Gastrocnemius medialis (tissue), 4 donors: Measurements from ENCODE around the gene ZKSCAN8. TPM values are rescaled to one million over a fixed set of nuclear protein-coding genes. Genes with fewer than 3 reads are reported as not detected.

Experiments used
- ATAC-seq, 2 donors: fragments of 150-250 bp; one replicate each; pipeline ENCODE4 v1.9.1; 2016
- DNase-seq, 2 donors: peaks; one replicate each; pipeline ENCODE4 v3.0.0-alpha.2; 2019
- H3K27ac ChIP-seq, 4 donors: fragments of 200-600 bp; sonication (generic); 1 replicate in 1 of 4; 2 replicates in 3 of 4; pipeline ENCODE4 v1.5.1; 2016 to 2018; ENCODE audit warnings: mild to moderate bottlenecking in 2 of 4, moderate library complexity in 1 of 4
- H3K27me3 ChIP-seq, 3 donors: fragments of 200-600 bp; sonication (generic) in 2 of 3; 1 replicate in 1 of 3; 2 replicates in 2 of 3; pipeline versions ENCODE4 v1.5.1 to v1.6.0; 2016 to 2019; ENCODE audit warnings: mild to moderate bottlenecking in 1 of 3, moderate library complexity in 1 of 3
- H3K36me3 ChIP-seq, 2 donors: fragments of 200-600 bp; sonication (generic) in 1 of 2; one replicate each; pipeline ENCODE4 v1.5.1; 2017 to 2018
- H3K4me1 ChIP-seq, 2 donors: fragments of 200-600 bp; sonication (generic) in 1 of 2; one replicate each; pipeline ENCODE4 v1.5.1; 2016 to 2017; ENCODE audit warnings: mild to moderate bottlenecking in 2 of 2
- H3K4me3 ChIP-seq, 4 donors: fragments of 200-600 bp; sonication (generic) in 3 of 4; 1 replicate in 1 of 4; 2 replicates in 3 of 4; pipeline ENCODE4 v1.5.1; 2016 to 2019; ENCODE audit warnings: mild to moderate bottlenecking in 2 of 4
- H3K9me3 ChIP-seq, 3 donors: fragments of 200-600 bp; sonication (generic) in 2 of 3; 1 replicate in 1 of 3; 2 replicates in 2 of 3; pipeline ENCODE4 v1.5.1; 2016 to 2019
- POLR2A ChIP-seq, 2 donors: fragments of 450-650 bp; IDR thresholded peaks; one replicate each; pipeline ENCODE4 v1.6.1; 2017; ENCODE audit warnings: antibody characterized with exemption in 2 of 2, mild to moderate bottlenecking in 2 of 2, moderate library complexity in 2 of 2
- in situ Hi-C, 4 donors: fragments of 200-750 bp; cut with MboI; loops; one replicate each; pipeline versions ENCODE4 v1.15.0 to v1.8.0; 2017; ENCODE audit warnings: low sequenced_read_pairs in 4 of 4
- intact Hi-C: fragments of 100-400 bp; cut with DNase I; formaldehyde crosslinking; loops from one replicate; pipeline ENCODE4 v1.15.1; 2023; ENCODE audit warnings: low total_unique reads
- total RNA-seq, 4 donors: library from RNA; depleted of rRNA; stranded (reverse); fragments of >200 nt; gene quantifications; one replicate each; pipeline versions ENCODE4 v1.1.0 to v1.2.3, GENCODE V29; 2016
- TF ChIP-seq, protein P1 (sequence below), 5 experiments: fragments of 450-650 bp in 3 of 5; fragments of 200-600 bp in 2 of 5; sonication (generic) in 2 of 5; IDR thresholded peaks in 4 of 5; conservative IDR thresholded peaks in 1 of 5; 1 replicate in 4 of 5; 2 replicates in 1 of 5; pipeline ENCODE4 v1.5.1; 2016 to 2019; ENCODE audit warnings: antibody characterized with exemption in 5 of 5, mild to moderate bottlenecking in 3 of 5, moderate library complexity in 3 of 5

The ZKSCAN8 gene
- total RNA-seq, 4 donors from 2014 or later = 6.6 to 10.4 (median 8.9) TPM

DNA sequence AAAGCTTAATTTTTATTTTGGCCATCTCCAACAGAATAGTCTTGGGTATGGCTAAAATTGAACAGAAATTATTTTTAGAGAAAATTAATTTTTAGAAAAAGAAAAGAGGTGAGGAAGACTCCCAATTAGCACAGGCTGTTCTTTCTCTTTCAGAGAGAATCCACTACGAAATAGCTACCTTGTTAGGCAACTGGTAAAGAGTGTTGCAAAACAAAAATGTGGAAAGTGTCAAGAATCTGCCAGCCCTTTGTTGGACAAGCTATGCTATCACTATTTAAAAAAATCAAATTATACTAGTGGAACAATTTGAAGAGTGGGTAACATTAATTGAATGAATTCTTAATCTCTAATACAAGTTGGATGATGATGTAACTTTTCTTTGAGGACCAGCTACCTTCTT is 64.2 kb downstream of the ZKSCAN8 start:
- no peak for TF ChIP-seq POLR2A (IDR thresholded peaks at IDR 0.05)
- TF ChIP-seq, protein P1, sequence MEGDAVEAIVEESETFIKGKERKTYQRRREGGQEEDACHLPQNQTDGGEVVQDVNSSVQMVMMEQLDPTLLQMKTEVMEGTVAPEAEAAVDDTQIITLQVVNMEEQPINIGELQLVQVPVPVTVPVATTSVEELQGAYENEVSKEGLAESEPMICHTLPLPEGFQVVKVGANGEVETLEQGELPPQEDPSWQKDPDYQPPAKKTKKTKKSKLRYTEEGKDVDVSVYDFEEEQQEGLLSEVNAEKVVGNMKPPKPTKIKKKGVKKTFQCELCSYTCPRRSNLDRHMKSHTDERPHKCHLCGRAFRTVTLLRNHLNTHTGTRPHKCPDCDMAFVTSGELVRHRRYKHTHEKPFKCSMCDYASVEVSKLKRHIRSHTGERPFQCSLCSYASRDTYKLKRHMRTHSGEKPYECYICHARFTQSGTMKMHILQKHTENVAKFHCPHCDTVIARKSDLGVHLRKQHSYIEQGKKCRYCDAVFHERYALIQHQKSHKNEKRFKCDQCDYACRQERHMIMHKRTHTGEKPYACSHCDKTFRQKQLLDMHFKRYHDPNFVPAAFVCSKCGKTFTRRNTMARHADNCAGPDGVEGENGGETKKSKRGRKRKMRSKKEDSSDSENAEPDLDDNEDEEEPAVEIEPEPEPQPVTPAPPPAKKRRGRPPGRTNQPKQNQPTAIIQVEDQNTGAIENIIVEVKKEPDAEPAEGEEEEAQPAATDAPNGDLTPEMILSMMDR (IDR thresholded peaks at IDR 0.05 in 4 of 5, conservative IDR thresholded peaks at IDR 0.05 in 1 of 5) = no peak
- in situ Hi-C loops = no loop called here

DNA sequence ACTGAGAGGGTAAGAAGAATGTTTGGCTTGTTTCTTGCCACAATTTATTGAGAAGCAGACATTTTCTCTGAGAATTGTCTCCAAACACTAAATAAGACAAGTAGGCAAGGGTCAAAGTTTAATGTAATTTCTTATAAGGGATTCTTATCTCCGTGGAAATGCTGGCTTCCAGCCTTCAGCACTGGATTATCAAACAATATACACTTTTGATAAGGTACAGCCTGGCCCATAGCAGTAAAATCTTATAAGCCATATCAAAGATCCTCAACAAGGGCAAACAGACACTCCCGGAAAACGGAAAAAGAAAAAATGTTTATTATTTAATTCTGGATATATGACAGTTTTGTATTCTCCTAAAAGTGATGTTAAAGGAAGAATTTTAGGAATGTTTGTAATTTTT is 64.8 kb downstream of the ZKSCAN8 start:
- Histone ChIP-seq H3K27ac (no peak overlapping the region), H3K4me3 (no peak overlapping the region), H3K27me3 (peaks cover 45 to 94% (median 67%) of the 10 kb centered on the region in 3 donors), H3K9me3 (no peaks in the 10 kb centered on the region), H3K4me1 (peaks cover 0 to 5% of the 10 kb centered on the region in 2 donors), H3K36me3 (no peaks in the 10 kb centered on the region)
- intact Hi-C loops (no loop called here), in situ Hi-C loops (no loop called here)
- DNase-seq (no peak), ATAC-seq (no peak)
- TF ChIP-seq, protein P1 (IDR thresholded peaks at IDR 0.05 in 4 of 5, conservative IDR thresholded peaks at IDR 0.05 in 1 of 5) = no peak
- no peak for TF ChIP-seq POLR2A (IDR thresholded peaks at IDR 0.05)

More for the DNA sequence above, 64.2 kb downstream of the ZKSCAN8 start:
- no peak overlapping the region for H3K4me3 ChIP-seq
- no peaks in the 10 kb centered on the region for H3K9me3 ChIP-seq
- H3K4me1 ChIP-seq = peaks cover 0 to 5% of the 10 kb centered on the region in 2 donors
- peaks cover 39 to 89% (median 64%) of the 10 kb centered on the region in 3 donors for H3K27me3 ChIP-seq
- no peaks in the 10 kb centered on the region for H3K36me3 ChIP-seq
- H3K27ac ChIP-seq = no peak overlapping the region
- ATAC-seq (no peak), DNase-seq (no peak)
- intact Hi-C loops = no loop called here

DNA sequence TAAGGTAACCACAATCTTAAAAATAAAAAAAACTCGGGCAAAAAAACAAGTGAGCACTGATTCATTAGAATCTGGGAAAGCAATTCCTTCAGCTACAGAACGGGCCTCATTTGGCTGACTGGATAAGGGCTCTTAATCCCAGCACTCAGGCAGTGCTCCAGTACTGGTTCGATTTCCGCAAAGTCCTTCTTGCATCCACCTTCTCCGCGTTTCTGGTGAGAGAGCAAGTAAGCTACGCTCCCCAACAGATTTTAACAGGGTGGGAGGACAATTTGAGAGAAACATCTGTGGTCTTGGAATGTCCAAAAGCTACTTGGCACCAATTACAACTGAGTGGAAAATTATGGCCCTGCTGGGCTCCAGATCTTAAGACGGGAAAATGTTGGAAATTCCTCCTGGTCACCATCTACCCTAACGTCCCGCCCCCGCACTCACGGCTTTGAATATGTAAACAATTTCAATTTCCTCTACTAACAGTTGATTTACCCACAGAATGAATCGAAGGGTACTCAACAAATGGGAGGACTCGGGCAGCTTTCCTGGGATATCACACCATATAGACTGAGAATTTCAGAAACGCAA is 65.3 kb downstream of the ZKSCAN8 start:
- Histone ChIP-seq H3K27ac (no peak overlapping the region), H3K4me1 (peaks cover 0 to 5% of the 10 kb centered on the region in 2 donors), H3K9me3 (no peaks in the 10 kb centered on the region), H3K27me3 (peaks cover 50 to 96% (median 72%) of the 10 kb centered on the region in 3 donors), H3K4me3 (peak overlapping the region in 3 of 4 donors; percentile 33 to 36 (median 35)), H3K36me3 (no peaks in the 10 kb centered on the region)
- ATAC-seq = no peak
- TF ChIP-seq POLR2A (IDR thresholded peaks at IDR 0.05) = no peak
- TF ChIP-seq, protein P1 (IDR thresholded peaks at IDR 0.05 in 4 of 5, conservative IDR thresholded peaks at IDR 0.05 in 1 of 5) = no peak
- no peak for DNase-seq
- intact Hi-C loops = no loop called here
- in situ Hi-C loops = no loop called here

DNA sequence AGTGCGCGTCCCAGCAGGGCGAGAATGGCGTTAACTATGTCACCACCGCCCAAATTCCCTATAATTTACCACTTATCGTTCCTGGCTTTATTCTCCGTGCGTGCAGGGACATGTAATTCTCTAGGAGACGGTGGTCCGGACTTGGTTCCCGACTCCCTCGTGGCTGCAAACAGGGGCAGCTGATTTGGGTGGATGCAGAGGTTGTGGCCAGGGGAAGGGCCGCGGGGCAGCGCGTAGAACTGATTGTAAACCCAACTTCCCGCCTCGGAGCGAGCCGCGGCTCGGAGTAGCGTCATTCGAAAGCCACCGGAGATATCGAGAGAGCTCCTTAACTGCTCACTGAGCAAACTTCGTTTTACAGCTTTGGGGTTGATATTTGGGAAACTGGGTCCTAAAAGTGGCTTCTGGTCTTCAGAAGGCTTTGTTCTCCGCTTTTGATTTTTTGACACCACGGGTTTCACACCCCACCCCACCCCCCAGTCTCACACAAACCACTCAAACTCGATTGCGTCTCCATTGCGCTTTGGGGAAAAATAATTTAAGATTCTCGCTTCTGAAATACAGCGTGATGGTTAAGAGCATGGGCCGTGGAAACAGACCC is 65.9 kb downstream of the ZKSCAN8 start:
- Histone ChIP-seq H3K27ac (no peak overlapping the region), H3K4me1 (peaks cover 0 to 5% of the 10 kb centered on the region in 2 donors), H3K27me3 (peaks cover 56 to 96% (median 77%) of the 10 kb centered on the region in 3 donors), H3K9me3 (no peaks in the 10 kb centered on the region), H3K36me3 (no peaks in the 10 kb centered on the region), H3K4me3 (peak overlapping the region; percentile 19 to 36 (median 34))
- ATAC-seq = no peak
- intact Hi-C loops (no loop called here), in situ Hi-C loops (no loop called here)
- DNase-seq = no peak
- TF ChIP-seq POLR2A (IDR thresholded peaks at IDR 0.05) = no peak
- TF ChIP-seq, protein P1 (IDR thresholded peaks at IDR 0.05 in 4 of 5, conservative IDR thresholded peaks at IDR 0.05 in 1 of 5) = no peak
